MM.1S (cell line): ENCODE results near the gene TTLL4.

ENCODE experiments used
- EZH2 ChIP-seq: fragments of 300-600 bp; sonication (generic); optimal IDR thresholded peaks from 2 replicates; pipeline ENCODE3; 2017; ENCODE audit warnings: low read depth, mild to moderate bottlenecking, antibody characterized with exemption, low read length, mixed read lengths
- EZH2phosphoT487 ChIP-seq: fragments of 300-600 bp; sonication (generic); IDR thresholded peaks from 2 replicates; pipeline ENCODE4 v1.6.1; 2018; ENCODE audit warnings: antibody characterized with exemption, low read length
- TF ChIP-seq, protein P1 (sequence below): fragments of 300-600 bp; sonication (generic); IDR thresholded peaks from 2 replicates; pipeline ENCODE4 v1.5.1; 2016; ENCODE audit warnings: antibody characterized with exemption, low read length, mixed read lengths

DNA sequence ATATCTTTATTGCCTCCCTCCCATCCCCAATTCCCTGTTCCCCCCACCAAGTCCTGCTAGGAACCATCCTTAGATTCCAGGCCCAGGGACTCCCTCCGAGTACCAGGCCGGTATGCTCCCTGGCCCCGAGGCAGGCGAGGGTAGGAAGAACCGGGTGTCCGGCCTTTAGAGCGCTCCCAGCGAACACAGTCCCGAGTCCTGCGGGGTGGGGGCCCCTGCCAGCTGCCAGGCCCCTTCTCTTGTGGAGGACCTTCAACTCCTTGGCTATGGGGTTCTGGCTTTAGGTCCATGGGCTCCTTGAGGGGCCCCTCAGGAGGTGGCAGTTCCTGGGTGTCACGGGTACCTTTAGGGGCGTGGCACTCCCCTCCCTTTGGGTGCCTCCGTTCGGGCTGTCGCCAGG is 46.7 kb upstream of the TTLL4 start:
- TF ChIP-seq, protein P1, sequence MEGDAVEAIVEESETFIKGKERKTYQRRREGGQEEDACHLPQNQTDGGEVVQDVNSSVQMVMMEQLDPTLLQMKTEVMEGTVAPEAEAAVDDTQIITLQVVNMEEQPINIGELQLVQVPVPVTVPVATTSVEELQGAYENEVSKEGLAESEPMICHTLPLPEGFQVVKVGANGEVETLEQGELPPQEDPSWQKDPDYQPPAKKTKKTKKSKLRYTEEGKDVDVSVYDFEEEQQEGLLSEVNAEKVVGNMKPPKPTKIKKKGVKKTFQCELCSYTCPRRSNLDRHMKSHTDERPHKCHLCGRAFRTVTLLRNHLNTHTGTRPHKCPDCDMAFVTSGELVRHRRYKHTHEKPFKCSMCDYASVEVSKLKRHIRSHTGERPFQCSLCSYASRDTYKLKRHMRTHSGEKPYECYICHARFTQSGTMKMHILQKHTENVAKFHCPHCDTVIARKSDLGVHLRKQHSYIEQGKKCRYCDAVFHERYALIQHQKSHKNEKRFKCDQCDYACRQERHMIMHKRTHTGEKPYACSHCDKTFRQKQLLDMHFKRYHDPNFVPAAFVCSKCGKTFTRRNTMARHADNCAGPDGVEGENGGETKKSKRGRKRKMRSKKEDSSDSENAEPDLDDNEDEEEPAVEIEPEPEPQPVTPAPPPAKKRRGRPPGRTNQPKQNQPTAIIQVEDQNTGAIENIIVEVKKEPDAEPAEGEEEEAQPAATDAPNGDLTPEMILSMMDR, result no peak
- no peak for TF ChIP-seq EZH2
- TF ChIP-seq EZH2phosphoT487, result no peak
